HG02970 (cell line): ENCODE data around the gene EDC3.
A peak's percentile ranks its signal among the peaks of the same experiment; 100 is the strongest.
"Not testable (repeated sequence)": the region's sequence is repeated elsewhere in the genome, so short reads cannot be mapped to it uniquely, and the experiment has no call there.

Experiments used
- ATAC-seq: cut with Tn5 transposase; IDR thresholded peaks from one replicate; pipeline ENCODE4 v1.9.1; 2021; ENCODE audit warnings: mild to moderate bottlenecking, moderate library complexity, moderate number of reproducible peaks; ENCODE audit not compliant: unreplicated experiment, low FRiP score

Gene EDC3, protein sequence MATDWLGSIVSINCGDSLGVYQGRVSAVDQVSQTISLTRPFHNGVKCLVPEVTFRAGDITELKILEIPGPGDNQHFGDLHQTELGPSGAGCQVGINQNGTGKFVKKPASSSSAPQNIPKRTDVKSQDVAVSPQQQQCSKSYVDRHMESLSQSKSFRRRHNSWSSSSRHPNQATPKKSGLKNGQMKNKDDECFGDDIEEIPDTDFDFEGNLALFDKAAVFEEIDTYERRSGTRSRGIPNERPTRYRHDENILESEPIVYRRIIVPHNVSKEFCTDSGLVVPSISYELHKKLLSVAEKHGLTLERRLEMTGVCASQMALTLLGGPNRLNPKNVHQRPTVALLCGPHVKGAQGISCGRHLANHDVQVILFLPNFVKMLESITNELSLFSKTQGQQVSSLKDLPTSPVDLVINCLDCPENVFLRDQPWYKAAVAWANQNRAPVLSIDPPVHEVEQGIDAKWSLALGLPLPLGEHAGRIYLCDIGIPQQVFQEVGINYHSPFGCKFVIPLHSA

DNA sequence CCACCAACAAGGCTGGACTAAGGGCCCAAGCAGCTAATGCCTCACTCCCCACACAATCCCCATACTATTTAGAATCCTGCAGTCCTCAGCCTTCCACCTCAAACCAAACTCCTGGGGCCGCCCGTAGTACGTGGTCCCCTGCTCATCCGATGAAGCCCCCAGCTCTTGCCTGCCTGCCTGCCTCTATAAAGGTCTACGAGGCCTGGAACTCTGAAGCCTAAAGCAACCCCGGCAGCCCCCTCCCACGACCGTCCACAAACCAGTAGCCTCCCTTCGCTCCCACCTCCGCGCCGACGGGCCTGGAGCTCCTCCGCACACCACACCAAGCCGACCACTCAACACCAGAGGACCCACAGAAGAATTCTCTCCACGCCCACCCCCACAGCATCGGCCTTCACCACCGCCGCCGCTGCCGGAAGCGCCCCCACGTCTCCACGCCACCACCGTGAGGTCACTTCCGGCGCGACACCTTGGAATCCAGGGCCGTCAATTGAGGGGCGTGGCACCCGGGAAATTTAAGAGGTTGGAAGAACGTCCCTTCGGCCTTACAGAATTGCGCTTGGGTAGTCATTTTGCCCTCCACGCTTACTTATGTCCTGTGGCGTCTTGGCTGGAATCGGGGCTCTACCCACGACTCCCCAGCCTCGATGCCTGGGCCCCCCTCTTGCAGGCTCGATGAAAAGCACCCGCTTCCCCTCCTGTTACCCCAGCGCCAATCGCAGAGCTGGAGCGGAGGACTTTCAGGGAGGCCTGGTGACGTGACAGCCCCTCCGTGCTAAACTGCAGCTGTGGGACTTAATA, at the start of gene EDC3:
Gene EDC3, minus strand, starts transcription at position 428 of the 801 bp plus-strand sequence. CDS start 20,900 bp downstream, outside the sequence.
- peak; percentile 78 for ATAC-seq

DNA sequence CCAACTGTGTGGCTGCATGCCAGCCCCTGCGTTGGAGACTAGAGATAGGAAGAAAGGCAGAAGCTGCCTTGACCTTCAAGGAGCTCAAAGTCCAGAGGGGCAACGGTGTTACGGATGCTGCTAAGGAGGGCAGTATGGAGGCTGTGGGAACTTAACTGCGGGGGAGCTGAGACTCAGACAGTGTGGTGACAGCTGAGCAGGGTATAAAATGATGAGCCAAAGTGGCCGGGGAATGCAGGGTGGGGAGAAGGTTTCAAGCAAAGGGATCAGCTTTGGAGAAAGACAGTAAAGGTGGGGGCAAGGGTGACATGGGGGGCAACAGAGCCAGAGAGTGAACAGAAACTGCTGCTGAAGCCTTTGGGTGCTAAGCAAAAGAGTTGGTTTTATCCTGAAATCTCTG, 46.6 kb upstream of the EDC3 start:
- no peak for ATAC-seq

DNA sequence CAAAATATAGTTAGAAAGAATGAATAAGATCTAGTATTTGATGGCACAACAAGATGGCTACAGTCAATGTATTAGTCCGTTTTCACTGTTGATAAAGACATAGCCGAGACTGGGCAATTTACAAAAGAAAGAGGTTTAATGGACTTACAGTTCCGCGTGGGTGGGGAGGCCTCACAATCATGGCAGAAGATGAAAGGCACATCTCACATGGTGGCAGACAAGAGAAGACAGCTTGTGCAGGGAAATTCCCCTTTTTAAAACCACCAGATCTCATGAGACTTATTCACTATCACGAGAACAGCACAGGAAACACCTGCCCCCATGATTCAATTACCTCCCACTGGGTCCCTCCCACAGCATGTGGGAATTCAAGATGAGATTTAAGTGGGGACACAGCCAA, 42.4 kb upstream of the EDC3 start:
- not testable (repeated sequence) for ATAC-seq

GRCh38 chr15:74735305-74735704, 39.5 kb upstream of the EDC3 start:
- no peak for ATAC-seq

- no peak for ATAC-seq
These were observed 37.4 kb upstream of the EDC3 start for GRCh38 chr15:74733269-74733668.

DNA sequence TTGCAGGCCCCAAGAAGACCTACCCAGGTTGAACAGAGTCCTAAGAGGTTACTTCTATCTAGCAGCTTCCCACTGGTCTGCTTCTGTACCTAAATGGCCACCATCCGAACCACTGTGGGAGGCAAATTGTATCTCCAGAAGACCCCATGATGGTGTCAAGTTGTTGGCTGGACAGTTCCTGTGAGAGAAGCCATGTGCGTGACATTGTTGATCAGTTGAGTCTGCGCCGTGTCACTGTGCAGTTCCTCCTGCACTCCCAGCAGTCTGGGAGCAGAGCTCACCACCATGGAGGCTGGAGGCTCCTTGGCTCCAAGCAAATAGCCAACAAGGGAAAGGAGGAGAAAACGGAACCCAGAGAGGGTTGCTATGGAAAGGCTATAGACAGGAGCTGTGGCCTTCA, 37.0 kb upstream of the EDC3 start:
- ATAC-seq: no peak

- no peak for ATAC-seq
These were observed 34.9 kb upstream of the EDC3 start for GRCh38 chr15:74730619-74731316.

GRCh38 chr15:74729372-74729771, 33.5 kb upstream of the EDC3 start:
- ATAC-seq: not testable (repeated sequence)

GRCh38 chr15:74728699-74729098, 32.9 kb upstream of the EDC3 start:
- ATAC-seq: not testable (repeated sequence)

- no peak for ATAC-seq
These were observed 31.9 kb upstream of the EDC3 start for GRCh38 chr15:74727727-74728126.

DNA sequence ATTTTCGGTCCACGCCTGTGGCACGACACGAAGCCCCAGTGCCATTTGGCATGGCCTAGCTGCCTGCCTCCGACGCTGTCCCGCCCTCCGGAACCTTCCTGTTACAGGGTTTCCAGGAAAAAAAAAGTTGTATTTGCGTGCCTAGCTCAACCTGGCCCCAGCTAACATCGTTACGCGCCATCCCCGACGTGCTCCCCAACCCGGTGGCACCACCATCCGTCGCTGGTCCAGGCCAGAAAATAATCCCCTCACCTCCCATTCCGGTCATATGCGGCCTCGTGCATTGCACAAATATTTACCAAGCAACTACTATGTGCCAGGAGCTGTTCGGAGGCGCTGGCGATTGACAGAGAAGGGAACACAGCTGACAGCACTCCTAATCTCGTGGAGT, 30.9 kb upstream of the EDC3 start:
- no peak for ATAC-seq

GRCh38 chr15:74725845-74726773, 30.3 kb upstream of the EDC3 start:
- ATAC-seq: no peak

DNA sequence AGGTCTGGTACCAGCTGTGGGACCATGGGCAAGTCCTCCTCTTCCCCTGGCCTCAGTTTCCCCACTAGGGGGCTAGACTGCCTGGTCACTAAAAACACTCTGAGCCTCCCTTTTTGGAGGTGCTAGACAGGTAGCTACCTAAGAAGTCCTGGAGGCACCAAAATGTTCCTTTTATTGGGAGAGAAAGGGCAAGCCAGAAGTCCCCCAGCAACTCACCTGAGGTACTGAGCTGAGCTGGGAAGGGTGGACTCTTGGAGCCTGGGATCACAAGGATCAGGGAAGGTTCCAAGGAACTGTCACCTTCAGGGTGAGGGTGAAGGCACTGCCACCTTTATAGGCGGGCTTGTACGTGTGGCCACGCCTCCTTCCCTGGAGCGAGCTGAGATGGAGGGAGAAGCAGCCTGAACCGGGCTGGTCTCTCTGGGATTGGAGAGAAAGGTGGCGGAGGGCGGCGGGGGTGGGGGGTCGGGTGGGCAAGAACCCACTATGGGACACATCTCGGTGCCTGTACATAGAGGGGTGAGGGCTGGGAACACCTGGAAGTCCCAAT, 29.5 kb upstream of the EDC3 start, which contains the start of gene CYP1A1:
Gene CYP1A1, minus strand, starts transcription at position 304 of the 550 bp plus-strand sequence. CDS start 2,431 bp downstream, outside the sequence.
- ATAC-seq: no peak

- ATAC-seq: no peak
These were observed 28.9 kb upstream of the EDC3 start for GRCh38 chr15:74724570-74725224.

- no peak for ATAC-seq
These were observed 28.0 kb upstream of the EDC3 start for GRCh38 chr15:74723754-74724334.

- no peak for ATAC-seq
These were observed 27.4 kb upstream of the EDC3 start for GRCh38 chr15:74723187-74723586.

- no peak for ATAC-seq
These were observed 26.8 kb upstream of the EDC3 start for GRCh38 chr15:74722591-74722990.

DNA sequence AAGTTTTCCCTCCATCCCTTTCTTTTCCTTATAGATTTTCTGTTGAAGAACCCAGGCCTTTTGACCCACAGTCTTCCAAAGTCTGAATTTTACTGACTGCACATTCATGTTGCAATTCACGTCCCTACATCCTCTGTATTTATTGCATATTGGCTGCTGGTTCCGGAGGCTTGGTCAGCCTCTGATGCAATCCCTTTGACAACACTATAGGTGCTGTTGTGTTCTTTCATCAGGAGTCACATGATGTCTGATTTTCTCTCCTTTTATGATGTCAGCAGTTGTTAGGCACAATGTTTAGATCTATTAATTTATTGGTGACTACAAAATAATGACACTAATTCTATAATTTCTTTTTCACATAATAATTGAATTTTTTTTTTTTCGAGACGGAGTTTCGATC, 20.8 kb upstream of the EDC3 start:
- ATAC-seq: no peak
